PC-9 (cell line): ENCODE results near the gene PATJ. TPM values are rescaled to one million over a fixed set of nuclear protein-coding genes. Genes with fewer than 3 reads are reported as not detected.

Experiments used
- BruUV-seq: library from RNA; stranded (reverse); fragments of 400-500 nt; replicated peaks from 2 replicates; lab custom pipeline; 2021; lab: Mats Ljungman, UMichigan
- CTCF ChIA-PET: fragments of 300-600 bp; sonication (Branson Sonifier 250); formaldehyde crosslinking; loops from one replicate; lab custom pipeline; 2022; ENCODE audit warnings: antibody characterized with exemption; lab: Charles Lee
- POLR2A ChIA-PET: fragments of 300-600 bp; sonication (Branson Sonifier 250); formaldehyde crosslinking; loops from one replicate; lab custom pipeline; 2022; ENCODE audit warnings: antibody characterized with exemption; ENCODE audit not compliant: unreplicated experiment; lab: Charles Lee
- DNase-seq, 2 experiments: peaks; one replicate each; pipeline versions ENCODE4 v3.0.0 to v3.0.0-alpha.2; 2015 to 2022; ENCODE audit warnings: mixed read lengths in 1 of 2
- H2AFZ ChIP-seq: fragments of 200-600 bp; sonication (generic); 2 replicates; pipeline ENCODE4 v1.8.1; 2017; ENCODE audit warnings: antibody characterized with exemption
- H3F3A ChIP-seq: fragments of 200-600 bp; sonication (generic); 2 replicates; pipeline ENCODE4 v1.8.1; 2017; ENCODE audit warnings: antibody characterized with exemption, mild to moderate bottlenecking, low read depth; ENCODE audit not compliant: insufficient read depth
- H3K27ac ChIP-seq: fragments of 200-600 bp; sonication (generic); 2 replicates; pipeline ENCODE4 v1.6.1; 2016; ENCODE audit warnings: mixed run types
- H3K27me3 ChIP-seq: fragments of 200-600 bp; sonication (generic); 2 replicates; pipeline ENCODE4 v1.6.1; 2016; ENCODE audit warnings: low read depth, mixed run types; ENCODE audit not compliant: insufficient read depth
- H3K36me3 ChIP-seq: fragments of 200-600 bp; sonication (generic); 2 replicates; pipeline ENCODE4 v1.6.1; 2016; ENCODE audit warnings: low read depth, mixed run types
- H3K4me1 ChIP-seq: fragments of 200-600 bp; sonication (generic); replicated peaks from 2 replicates; pipeline ENCODE4 v1.6.1; 2016; ENCODE audit warnings: mixed run types; ENCODE audit not compliant: insufficient read depth
- H3K4me2 ChIP-seq: fragments of 200-600 bp; sonication (generic); 2 replicates; pipeline ENCODE4 v1.6.1; 2017; ENCODE audit warnings: mixed run types
- H3K4me3 ChIP-seq: fragments of 200-600 bp; sonication (generic); 2 replicates; pipeline ENCODE4 v1.6.1; 2016; ENCODE audit warnings: mixed run types
- H3K79me2 ChIP-seq: fragments of 200-600 bp; sonication (generic); 2 replicates; pipeline ENCODE4 v1.6.1; 2017; ENCODE audit warnings: low read depth, mixed run types
- H3K9me2 ChIP-seq: fragments of 200-600 bp; sonication (generic); 2 replicates; pipeline ENCODE4 v1.8.1; 2017; ENCODE audit warnings: mild to moderate bottlenecking; ENCODE audit not compliant: insufficient read depth
- H3K9me3 ChIP-seq: fragments of 200-600 bp; sonication (generic); 2 replicates; pipeline ENCODE4 v1.8.1; 2016; ENCODE audit warnings: low read depth; ENCODE audit not compliant: insufficient read depth
- H4K20me1 ChIP-seq: fragments of 200-600 bp; sonication (generic); 2 replicates; pipeline ENCODE4 v1.8.1; 2017; ENCODE audit not compliant: insufficient read depth
- EZH2 ChIP-seq: fragments of 200-600 bp; sonication (generic); IDR thresholded peaks from 2 replicates; pipeline ENCODE4 v1.8.0; 2017; ENCODE audit warnings: antibody characterized with exemption, low read depth
- intact Hi-C: fragments of 100-400 bp; cut with micrococcal nuclease; formaldehyde crosslinking; loops from one replicate; pipeline ENCODE4 v1.10.0; 2022; ENCODE audit not compliant: unreplicated experiment
- total RNA-seq: library from RNA; stranded (reverse); gene quantifications from 2 replicates; pipeline ENCODE4 v1.2.3, GENCODE V29; 2021
- TF ChIP-seq, protein P1 (sequence below): fragments of 200-600 bp; sonication (generic); conservative IDR thresholded peaks from 2 replicates; pipeline ENCODE4 v1.6.1; 2017; ENCODE audit warnings: mixed run types, antibody characterized with exemption, mild to moderate bottlenecking, moderate library complexity

Gene PATJ
- total RNA-seq, 1 experiment from 2014 or later = 91.0 TPM

DNA sequence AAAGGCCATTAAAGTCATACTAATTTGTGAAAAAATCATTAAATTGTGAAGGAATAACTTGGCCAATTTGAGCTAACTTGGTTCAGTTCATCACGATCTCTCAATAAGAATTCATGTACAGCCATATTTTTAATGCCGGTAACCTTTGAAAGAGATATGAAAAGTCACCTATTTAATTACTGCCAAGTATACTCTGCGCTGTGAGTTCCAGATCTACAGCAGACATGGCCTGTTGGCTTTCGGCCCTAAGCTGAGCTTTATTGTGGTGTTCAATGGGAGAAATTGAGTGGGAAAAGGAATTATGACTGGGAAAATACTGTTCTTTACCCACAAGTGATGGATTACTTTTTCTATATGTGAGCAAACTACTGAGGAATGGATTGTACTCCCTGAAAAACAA lies 292.5 kb downstream of the PATJ start:
- Histone ChIP-seq H3K4me3 (no peak overlapping the region), H3K4me2 (no peak overlapping the region), H4K20me1 (no peaks in the 10 kb centered on the region), H3K27ac (no peak overlapping the region), H3K36me3 (0 out of 2 replicates have a peak, but pooled peaks cover 3% of the 10 kb centered on the region), H2AFZ (no peak overlapping the region), H3K27me3 (no peaks in the 10 kb centered on the region), H3K9me2 (no peaks in the 10 kb centered on the region), H3F3A (no peaks in the 10 kb centered on the region), H3K9me3 (no peaks in the 10 kb centered on the region), H3K4me1 (no peaks in the 10 kb centered on the region), H3K79me2 (no peaks in the 10 kb centered on the region)
- ChIA-PET CTCF (no interaction called here), POLR2A (no interaction called here)
- no peak for TF ChIP-seq EZH2
- TF ChIP-seq, protein P1, sequence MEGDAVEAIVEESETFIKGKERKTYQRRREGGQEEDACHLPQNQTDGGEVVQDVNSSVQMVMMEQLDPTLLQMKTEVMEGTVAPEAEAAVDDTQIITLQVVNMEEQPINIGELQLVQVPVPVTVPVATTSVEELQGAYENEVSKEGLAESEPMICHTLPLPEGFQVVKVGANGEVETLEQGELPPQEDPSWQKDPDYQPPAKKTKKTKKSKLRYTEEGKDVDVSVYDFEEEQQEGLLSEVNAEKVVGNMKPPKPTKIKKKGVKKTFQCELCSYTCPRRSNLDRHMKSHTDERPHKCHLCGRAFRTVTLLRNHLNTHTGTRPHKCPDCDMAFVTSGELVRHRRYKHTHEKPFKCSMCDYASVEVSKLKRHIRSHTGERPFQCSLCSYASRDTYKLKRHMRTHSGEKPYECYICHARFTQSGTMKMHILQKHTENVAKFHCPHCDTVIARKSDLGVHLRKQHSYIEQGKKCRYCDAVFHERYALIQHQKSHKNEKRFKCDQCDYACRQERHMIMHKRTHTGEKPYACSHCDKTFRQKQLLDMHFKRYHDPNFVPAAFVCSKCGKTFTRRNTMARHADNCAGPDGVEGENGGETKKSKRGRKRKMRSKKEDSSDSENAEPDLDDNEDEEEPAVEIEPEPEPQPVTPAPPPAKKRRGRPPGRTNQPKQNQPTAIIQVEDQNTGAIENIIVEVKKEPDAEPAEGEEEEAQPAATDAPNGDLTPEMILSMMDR = no peak
- BruUV-seq = no TSS peak
- intact Hi-C loops = no loop called here
- DNase-seq = no peak

DNA sequence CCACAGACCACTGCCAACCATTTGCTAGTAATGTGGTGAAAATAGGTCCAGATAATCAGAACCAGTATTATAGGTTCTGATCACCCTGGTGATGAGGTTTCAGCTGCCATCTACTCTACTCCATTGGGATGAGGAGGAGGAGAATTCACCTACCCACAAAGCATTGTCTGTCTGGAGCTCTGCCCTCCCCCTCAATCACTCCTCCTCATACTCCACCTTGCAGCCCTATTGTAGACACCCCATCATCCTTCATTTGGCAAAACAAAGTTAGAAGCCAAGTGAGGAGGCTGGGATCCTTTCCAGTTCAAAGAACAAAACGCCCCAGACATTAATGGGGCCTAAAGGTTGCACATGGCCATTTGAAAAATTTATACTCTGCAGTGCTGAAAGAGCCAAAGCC lies 295.0 kb downstream of the PATJ start:
- POLR2A ChIA-PET = no interaction called here
- CTCF ChIA-PET = no interaction called here

DNA sequence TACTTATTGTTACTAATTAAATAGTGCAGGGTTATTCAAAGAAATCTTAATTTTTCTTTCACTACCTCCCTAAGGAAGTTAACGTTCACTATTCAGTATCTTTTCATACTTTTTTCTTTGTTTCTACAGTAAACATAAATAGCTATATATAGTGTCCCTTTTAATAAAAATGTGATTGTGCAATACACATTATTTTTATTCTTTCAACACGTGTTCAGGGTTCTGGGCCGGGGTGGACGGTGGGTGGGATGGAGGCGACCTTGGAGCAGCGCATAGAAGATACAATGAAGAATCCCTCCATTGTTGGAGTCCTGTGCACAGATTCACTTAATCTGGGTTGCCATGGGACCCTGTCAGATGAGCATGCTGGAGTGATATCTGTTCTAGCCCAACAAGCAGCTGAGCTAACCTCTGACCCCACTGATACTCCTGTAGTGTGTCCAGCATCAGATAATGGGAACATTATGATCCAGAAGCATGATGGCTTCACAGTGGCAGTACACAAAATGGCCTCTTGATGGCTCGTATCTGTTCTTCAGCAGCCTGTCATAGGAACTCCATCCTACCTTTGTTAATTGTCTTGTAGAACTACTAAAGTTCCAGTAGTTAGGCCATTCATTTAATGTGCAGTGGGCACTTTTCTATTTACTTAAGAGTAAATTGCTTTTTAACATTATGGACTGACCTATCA lies 296.5 kb downstream of the PATJ start:
- Histone ChIP-seq H2AFZ (no peak overlapping the region), H3K27ac (no peak overlapping the region), H3K4me2 (no peak overlapping the region), H3K4me3 (no peak overlapping the region), H3K9me2 (no peaks in the 10 kb centered on the region), H3F3A (no peaks in the 10 kb centered on the region), H3K36me3 (0 out of 2 replicates have a peak, but pooled peaks cover 3% of the 10 kb centered on the region), H3K4me1 (no peaks in the 10 kb centered on the region), H3K9me3 (no peaks in the 10 kb centered on the region), H3K27me3 (no peaks in the 10 kb centered on the region), H3K79me2 (no peaks in the 10 kb centered on the region), H4K20me1 (no peaks in the 10 kb centered on the region)
- CTCF ChIA-PET = no interaction called here
- POLR2A ChIA-PET = no interaction called here
- no peak for DNase-seq
- intact Hi-C loops = no loop called here
- BruUV-seq = no TSS peak
- no peak for TF ChIP-seq EZH2
- TF ChIP-seq, protein P1 = 0 out of 2 replicates have a peak, but pooled peaks have one; percentile 23

More for the DNA sequence above, 295.0 kb downstream of the PATJ start:
- 0 out of 2 replicates have a peak, but pooled peaks cover 3% of the 10 kb centered on the region for H3K36me3 ChIP-seq
- no peak overlapping the region for H3K4me3 ChIP-seq
- H4K20me1 ChIP-seq = no peaks in the 10 kb centered on the region
- TF ChIP-seq, protein P1 = no peak
- TF ChIP-seq EZH2 = no peak
- H3K9me3 ChIP-seq = no peaks in the 10 kb centered on the region
- no peak overlapping the region for H3K27ac ChIP-seq
- H3K79me2 ChIP-seq = no peaks in the 10 kb centered on the region
- H3F3A ChIP-seq = no peaks in the 10 kb centered on the region
- H3K4me2 ChIP-seq = no peak overlapping the region
- H3K4me1 ChIP-seq = no peaks in the 10 kb centered on the region
- no TSS peak for BruUV-seq
- no peaks in the 10 kb centered on the region for H3K9me2 ChIP-seq
- intact Hi-C loops = no loop called here
- H3K27me3 ChIP-seq = no peaks in the 10 kb centered on the region
- H2AFZ ChIP-seq = no peak overlapping the region
- DNase-seq = no peak
